Stimulated activated CD8-positive, alpha-beta memory T cell treated with anti-CD3 and anti-CD28 coated beads, Interleukin-15, amount 100 ng/mL, for 48 hours (primary cell): ENCODE data around the gene NR1D1.

ENCODE experiments used
- DNase-seq, 2 donors: peaks; one replicate each; pipeline ENCODE4 v3.0.0-alpha.2; 2020; ENCODE audit warnings: low read depth in 2 of 2

NR1D1 gene

DNA sequence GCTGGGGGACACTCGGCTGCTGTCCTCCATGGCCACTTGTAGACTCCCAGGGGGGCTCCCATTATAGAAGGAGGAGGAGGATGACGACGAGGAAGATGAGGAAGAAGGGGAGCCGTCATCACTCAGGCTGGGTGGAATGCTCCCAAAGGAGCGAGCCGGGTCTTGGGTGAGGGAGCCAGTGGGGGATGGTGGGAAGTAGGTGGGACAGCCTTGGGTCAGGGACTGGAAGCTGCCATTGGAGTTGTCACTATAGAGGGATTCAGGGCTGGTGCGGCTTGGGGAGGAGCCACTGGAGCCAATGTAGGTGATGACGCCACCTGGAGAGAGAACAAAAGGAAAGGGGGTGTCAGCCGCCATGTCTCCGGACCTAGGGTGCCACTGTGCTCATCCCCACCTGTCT, 3.3 kb downstream of the NR1D1 start:
- no peak for DNase-seq

DNA sequence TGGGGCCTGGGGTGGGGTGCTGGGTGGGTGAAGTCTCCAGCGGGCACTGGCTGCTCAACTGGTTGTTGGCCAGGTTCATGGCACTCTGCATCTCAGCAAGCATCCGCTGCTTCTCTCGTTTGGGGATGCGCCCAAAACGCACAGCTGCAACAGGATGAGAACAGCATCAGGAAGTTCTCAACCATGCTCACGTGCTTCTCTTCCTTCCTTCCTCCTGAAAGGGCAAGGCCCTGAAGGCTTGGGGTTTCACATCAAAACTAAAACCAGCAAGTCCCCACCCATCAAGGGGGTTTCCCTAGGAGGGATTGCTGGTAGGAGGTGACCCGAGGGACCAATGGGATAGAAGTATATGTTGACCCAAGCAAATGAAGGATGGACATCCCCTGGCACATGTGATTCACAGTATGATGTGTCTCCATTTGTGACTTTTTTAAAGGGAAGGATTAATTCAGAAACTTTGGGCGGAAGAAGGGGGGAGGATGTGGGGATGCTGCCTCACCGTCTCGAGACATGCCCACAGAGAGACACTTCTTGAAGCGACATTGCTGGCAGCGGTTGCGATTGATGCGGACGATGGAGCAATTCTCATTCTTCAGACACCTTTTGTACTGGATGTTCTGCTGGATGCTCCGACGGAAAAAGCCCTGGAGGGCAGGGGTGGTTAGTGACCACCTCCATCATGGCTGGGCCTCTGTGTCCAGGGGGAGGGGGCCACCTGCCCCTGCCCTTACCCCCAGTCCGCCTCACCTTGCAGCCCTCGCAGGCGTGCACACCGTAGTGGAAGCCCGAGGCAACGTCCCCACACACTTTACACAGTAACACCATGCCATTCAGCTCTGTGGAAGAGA, 4.2 kb downstream of the NR1D1 start:
- peak; percentile 78 to 79 for DNase-seq

DNA sequence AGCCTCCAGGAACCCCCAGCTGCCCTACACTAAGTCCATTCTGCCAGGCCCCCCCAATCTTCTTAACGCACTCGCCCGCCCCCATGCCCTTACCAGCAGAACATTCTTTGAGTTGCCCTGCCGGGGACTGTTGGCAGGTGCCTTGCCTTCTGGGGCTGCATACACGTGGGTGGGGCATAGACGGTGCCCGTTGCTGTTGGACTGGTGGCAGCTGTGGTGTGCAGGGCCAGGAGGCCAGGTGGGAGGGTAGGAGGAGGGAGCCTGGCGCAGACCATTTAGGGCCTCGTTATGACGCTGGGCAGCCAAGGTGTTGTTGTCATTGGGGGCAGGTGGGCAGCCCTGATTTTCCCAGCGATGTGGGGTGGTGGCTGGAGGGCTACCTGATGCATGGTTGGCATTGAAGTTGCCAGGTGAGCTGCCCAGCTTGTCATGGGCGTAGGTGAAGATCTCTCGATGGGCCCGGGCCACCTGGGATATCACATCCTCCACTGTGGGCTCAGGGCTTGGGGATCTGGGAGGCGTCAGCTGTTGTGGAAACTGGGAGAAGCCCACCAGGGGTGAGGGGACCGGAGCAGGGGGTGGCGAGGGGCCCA, 4.9 kb downstream of the NR1D1 start:
- no peak for DNase-seq

DNA sequence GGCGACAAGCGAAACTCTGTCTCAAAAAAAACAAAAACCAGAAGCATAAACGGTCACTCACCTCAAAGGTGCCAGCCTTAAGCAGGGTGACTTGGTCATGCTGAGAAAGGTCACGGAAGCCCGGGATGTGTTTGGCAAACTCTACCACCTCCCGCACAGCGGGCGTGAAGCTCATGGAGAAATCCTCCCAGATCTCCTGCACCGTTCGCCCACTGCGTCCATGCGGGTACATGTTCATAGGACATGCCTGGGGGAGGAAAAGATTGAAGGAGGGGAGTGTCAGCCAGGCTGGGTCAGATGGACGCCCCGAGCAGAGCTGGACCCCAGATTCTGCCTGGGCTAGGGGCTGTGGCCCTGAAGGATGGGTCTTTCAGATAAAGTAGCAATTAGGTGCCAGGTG, 5.5 kb downstream of the NR1D1 start:
- no peak for DNase-seq

- no peak for DNase-seq
Observed at GRCh38 chr17:40093580-40094201, 6.7 kb downstream of the NR1D1 start.

DNA sequence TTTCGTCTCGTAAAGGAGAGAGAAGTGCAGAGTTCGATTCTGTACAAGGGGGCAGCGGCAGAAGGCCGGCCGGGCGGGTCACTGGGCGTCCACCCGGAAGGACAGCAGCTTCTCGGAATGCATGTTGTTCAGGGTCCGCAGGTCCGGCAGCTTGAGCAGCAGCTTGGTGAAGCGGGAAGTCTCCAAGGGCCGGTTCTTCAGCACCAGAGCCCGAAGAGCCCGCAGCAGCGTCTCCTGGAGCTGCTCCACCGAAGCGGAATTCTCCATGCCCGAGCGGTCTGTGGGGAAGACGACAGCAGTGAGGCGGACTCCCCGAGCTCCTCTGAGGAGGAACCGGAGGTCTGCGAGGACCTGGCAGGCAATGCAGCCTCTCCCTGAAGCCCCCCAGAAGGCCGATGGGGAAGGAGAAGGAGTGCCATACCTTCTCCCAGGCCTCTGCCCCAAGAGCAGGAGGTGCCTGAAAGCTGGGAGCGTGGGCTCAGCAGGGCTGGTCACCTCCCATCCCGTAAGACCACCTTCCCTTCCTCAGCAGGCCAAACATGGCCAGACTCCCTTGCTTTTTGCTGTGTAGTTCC, 7.3 kb downstream of the NR1D1 start:
- no peak for DNase-seq

DNA sequence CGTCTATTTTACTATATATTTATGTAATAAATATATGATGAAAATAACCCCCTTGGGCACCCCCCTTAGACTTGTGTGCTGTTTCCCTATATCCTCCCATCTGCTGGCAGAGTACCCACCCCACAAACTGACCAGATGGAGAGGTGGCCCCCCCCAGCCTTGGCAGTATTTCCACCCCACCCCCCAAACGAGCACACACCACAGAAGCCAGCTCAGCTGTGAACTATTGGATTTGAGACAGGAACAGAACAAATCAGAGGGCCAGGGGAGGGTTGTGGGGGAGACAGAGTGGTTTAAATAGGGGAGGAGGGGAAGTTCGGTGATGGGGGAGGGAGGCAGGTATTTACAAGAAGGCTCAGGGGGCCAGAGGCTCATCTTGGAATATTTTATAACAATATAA, 7.8 kb downstream of the NR1D1 start:
- no peak for DNase-seq

DNA sequence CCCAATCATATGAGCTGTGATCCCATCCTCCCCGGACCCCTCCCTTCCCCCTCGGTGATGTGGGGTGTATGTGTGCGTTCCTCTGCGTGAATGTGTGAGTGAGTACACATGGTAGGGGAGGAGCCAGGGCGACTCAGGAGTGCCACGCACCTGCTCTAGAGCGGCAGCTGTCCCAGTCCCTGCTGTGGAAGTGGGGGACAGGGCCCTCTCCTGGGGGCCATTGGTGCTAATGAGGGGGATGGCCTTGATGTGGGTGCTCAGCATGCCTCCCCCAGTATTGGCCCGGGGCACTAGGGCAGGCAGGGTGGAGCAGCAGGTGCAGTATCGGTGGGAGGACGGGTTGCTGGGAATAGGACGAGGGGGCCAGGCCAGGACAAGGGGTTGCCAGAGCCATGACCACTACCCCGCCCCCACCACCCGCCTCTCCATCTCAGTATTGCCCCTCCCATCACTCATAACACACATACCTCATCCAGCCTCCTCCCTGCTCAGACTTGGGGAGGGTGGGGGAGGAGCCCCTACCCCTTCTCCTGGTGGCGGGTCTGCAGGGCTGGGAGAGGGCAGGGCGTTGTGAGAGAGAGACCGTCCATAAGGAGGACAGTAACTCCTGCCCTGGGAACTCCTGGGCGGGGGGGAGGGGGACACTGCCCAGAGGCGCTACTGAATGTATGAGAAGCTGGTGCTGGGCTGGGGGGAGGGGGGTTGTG, 8.5 kb downstream of the NR1D1 start:
- no peak for DNase-seq

DNA sequence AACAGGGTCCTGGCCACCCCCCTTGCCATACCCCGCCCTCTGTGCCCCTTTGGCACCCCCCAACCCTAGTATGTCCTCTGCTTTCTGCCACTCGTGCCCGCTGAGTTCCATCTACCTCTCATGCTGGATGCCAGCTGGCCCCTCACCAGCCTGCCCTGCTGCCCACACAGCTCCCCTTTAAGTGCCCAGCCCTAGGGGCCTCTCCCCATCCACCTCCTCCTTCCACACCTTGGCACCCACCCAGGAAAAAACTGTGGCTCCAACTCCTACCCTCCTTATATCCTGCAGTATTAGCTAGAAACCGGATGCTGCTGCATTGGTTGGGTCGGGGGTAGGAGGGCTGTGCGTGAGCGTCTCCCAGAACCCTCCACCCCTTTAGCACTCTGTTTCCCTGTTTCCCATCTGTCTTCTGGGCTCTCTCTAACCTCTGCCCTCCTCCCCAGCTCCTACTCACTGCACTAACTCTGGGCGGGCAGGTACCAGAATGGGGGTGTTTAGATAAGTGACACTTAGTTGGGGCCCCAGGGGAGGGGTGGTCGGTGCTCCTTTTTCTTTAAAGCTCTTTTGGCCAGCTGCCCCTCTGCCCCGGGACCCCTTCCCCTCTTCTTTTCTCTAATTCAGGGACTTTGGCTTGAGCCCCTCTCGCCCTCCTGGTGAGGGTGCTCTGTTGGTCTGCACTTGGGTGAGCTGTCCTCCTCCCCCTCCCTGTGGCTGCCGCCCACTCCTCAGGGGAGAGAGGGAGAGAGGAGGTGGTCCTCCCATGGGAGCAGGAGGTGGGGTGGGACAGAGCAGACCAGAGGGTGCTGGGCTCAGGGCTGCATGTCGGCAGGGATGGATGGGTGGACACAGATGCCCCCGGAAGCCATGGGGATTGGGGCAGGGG, 9.9 kb downstream of the NR1D1 start:
- no peak for DNase-seq

DNA sequence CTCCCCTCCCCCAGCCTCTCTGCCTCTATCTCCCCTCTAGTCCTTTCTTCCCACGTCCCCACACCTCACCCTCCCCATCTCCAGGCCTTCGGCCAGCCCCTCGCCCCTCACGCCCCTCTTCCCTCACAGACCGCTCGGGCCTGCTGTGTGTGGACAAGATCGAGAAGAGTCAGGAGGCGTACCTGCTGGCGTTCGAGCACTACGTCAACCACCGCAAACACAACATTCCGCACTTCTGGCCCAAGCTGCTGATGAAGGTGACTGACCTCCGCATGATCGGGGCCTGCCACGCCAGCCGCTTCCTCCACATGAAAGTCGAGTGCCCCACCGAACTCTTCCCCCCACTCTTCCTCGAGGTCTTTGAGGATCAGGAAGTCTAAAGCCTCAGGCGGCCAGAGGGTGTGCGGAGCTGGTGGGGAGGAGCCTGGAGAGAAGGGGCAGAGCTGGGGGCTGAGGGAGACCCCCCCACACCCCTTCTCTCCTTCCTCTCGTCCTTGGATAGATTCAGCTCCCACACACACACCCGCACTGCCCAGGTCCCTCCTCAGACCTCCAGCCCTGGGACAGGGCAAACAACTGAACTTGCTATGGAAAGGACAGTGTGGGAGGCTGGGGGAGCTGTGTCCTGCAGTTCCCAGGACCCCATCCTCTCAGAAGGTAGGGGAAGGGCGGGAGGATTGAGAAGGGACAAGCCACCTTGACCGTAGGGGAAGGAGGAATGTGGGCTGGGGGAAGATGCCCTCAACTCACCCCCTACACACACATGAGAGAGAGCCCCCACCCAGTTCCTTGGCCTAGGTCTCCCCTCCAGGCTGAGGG, 11.1 kb downstream of the NR1D1 start:
- DNase-seq: no peak

- DNase-seq: no peak
Observed at GRCh38 chr17:40087903-40088718, 12.3 kb downstream of the NR1D1 start.

GRCh38 chr17:40087049-40087794, 13.2 kb downstream of the NR1D1 start:
- no peak for DNase-seq

GRCh38 chr17:40086150-40087044, 14.0 kb downstream of the NR1D1 start:
- no peak for DNase-seq

GRCh38 chr17:40084477-40084876, 15.9 kb downstream of the NR1D1 start:
- no peak for DNase-seq

DNA sequence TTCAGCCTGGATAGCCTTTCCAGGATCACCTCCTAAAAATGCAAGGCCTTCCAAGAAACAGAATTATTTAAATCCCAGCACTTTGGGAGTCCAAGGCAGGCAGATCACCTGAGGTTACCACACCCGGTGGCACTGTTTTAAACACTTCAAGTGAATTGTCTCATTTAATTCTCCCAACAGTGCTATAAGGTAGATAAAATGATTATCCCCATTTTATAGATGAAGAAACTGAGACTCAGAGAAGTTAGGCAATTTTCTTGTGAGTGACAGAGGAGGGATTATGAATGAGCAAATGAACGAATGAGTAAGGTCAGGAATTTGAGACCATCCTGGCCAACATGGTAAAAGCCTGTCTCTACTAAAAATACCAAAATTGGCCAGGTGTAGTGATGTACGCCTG, 20.8 kb downstream of the NR1D1 start:
- DNase-seq: no peak

GRCh38 chr17:40076591-40076990, 23.8 kb downstream of the NR1D1 start:
- DNase-seq: no peak

DNA sequence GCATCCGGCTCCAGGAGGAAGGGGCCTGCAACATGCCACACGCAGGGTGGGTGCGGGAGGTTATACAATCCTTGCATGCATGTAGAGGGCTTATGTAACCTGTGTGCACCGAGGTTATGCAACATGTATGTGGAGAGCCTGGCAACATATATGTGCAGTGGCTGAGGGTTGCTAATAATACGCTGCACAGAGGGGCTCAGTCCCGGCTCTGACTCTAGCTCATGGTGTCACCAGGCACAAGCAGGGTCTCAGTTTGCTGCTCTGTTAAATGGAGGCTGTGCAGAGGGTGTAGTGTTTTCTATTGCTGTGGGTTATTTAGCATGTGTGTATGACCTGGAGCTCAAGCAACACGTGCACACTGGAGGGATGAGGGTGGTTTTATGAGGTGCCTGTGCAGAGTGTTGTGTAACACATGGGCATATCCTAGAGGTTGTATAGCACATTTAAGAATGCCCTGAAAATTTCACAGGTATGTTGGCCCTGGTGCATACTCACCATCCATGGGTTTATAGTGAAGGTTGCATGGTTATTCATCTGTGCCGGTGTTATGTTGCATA, 24.4 kb downstream of the NR1D1 start:
- DNase-seq: no peak
